Dermis blood vessel endothelial cell (primary cell): ENCODE data around the gene ACSL6. TPM values are rescaled to one million over a fixed set of nuclear protein-coding genes. Genes with fewer than 3 reads are reported as not detected.

Source experiments
- DNase-seq: peaks from one replicate; pipeline ENCODE4 v3.0.0; 2010
- total RNA-seq: library from RNA; depleted of rRNA; stranded (reverse); fragments of >200 nt; gene quantifications from 2 replicates; pipeline ENCODE4 v1.2.3, GENCODE V29; 2014

ACSL6 gene
- total RNA-seq, 1 donor from 2014 or later = 0.17 TPM

DNA sequence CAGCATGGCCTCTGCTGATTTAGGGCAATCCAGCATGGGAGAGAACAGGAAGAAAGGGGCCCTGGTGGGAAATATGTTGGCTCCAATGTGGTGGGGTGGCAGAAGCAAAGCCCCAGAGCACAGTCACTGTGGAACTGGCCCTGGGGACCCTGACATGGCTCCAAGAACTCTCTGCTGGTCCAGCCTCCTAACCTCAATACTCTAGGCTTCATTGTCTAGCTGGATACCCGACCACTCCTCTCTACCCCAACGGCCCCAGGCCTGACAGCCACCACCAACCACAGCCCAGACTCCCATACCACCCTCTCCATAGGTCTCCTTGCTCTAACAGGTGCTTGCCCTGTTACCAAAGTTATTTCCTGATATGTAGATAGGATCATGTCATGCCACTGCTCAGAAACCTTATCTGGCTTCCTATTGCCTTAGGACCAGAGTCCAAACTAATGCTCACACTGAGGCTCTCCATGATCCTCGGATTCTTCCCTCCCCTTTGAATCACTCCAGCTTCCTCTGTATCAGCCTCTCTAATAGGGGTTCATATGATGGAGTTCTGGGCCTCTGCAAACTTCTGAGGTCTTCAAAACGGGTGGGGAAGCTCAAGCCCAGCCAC lies 12.9 kb downstream of the ACSL6 start:
- DNase-seq = no peak

DNA sequence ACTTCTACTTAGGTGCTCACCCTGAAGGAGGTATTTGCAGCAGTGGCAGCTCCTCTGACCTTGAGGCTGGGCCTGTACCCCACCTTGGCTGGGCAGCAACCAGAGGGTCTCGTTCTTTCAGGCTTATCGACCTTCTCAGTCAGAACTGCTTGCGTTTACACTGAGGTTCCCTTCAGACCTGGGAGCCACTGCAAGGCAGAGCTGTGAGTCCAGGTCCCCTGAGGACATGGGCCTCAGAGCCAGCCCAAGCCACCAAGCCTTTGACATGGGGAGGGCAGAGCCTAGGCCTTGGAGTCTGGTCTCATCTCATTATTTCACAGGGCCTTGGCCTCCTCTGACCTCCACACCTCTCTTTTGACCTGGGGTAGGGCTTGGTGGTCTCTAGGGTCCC lies 13.7 kb downstream of the ACSL6 start:
- DNase-seq = no peak

DNA sequence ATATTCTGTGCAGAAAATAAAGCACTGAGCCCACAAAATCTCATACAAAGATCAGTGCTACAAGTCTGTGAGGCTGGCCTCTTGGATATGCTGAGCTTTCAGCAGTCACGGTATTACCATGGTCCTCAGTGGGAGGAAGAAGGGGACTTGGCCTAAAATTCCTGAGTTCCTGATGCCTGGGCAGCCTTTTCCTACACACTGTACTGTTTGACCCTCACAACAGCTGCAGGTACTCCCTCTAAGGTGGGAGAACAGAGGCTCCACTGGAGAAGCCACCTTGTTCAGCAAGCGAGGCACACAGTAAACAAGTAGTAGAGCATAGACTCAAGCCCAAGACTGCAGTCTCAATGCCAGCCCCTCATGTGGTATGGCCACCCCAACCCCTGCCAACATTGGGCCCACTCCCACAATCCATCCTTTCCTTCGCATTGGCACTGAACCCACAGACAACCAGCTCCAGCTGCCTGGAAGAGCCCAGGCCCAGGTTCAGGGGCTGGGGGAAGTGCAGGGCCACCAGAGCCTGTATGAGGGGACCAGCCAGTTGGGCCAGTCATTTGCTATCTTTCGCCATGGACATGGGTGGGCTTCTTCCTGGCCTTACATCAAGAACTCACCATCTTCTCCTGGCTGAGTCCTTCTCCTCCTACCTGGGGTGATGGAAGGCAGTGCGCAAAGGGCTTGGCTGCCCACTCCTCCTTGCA lies 14.3 kb downstream of the ACSL6 start:
- no peak for DNase-seq

DNA sequence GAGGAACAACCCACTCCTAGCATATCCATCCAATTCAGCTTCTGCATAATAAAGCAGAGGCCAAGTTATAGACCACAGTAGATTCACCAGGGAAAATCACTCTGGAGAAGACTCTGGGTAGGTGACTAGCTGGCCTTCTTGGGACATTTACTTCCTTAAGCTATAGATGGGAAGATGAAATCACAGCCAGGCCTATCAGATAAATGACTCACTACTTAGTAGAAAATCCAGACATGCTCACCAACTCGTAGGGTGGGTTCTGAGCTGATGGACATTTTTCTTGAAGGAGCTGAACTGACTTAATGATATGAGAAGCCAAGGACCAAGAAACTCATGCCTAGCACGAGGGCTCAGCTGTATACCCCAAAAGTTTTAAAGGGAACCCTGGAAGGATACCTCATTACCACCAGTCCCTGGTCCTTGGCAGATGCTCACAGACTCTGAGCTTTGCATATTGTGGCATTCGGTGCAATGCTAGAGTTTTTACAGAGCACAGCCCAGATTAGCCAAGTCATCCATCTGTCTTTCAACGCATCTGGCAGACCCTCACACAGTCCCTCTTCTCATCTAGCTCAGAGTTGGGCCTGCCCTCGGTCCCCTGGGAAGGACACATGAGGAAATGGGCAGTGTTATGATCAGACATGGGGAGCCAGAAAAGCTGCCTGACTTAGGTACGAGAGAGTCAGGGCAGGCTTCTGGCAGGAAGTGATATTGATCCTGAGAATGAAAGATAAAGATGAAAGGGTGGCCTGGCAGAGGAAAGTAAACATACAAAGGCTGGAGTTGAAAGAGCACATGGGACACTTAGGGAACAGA lies 15.0 kb downstream of the ACSL6 start:
- DNase-seq = peak; percentile 73

DNA sequence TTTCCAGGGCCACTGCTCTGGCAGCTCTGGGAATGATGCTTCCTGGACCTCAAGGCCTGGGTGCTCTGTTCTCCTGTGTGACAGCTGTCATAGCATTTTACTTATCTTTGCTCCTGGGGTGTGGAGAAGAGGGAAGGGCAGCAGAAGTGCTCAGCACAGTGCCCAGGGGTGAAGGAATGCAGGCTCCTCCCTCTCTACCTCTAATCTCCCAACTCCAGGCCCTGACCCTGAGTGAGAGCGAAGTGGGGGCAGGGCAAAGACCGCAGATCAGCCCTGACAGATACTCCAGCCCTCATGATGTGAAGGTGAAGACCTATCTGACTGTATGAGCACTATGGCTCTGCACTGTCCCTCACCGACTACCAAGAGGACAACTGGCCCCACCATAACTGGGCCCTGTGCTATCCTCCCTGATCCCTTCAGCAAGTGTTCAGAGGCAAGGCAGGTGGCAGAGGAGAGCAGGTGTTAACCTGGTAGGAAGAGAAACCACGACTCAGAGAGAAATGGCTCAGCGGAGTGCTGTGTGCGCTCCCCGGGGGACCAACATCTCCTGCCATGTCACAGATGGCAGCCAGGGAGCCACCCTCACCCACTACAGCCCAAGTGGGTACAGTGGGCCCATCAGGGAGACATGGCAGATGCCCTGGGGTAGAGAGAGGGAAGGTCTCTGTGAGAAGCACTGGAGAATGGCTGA lies 16.8 kb downstream of the ACSL6 start:
- no peak for DNase-seq

DNA sequence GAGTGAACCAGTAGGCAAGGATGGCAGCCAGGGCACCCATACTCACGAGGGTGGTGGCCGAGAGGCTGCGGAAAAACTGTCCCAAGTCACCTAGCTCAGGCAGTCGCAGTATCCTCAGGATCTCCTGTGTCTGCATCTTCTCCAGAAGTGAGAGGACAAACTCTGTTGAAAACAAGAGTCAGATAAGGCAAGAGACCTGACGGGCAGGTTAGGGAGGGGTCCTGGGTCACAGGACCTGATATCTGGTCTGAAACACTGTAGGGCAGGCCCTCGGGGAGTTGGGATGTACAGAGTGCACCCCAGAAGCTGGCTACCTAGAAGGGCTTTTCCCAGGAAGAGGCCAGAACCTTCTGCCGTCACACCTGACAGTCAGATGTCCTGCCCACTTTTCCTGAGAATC lies 17.4 kb downstream of the ACSL6 start:
- DNase-seq = no peak

GRCh38 chr5:131993676-131994075 lies 17.8 kb downstream of the ACSL6 start:
- no peak for DNase-seq

- no peak for DNase-seq
Measured at GRCh38 chr5:131992370-131992769, 19.1 kb downstream of the ACSL6 start.

GRCh38 chr5:131991593-131992324 lies 19.7 kb downstream of the ACSL6 start:
- DNase-seq = no peak

DNA sequence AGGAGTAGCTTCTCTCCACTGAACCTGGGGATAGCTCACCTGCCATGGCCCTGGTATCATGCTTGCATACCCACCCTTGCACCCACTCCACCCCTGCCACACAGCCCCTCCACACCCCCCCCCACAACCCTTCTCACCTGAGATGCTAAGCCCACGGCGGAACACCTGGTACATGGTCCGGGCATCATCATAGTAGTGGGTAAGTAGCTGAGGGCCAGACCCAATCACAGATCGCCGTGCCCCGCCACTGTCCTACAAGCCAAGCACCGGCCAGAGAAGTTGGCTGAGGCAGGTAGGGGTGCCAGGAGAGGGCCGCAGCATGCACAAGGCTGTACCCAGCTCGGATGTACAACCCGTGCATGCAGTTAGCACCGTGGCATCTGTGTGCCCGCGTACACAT lies 20.7 kb downstream of the ACSL6 start:
- DNase-seq = no peak

DNA sequence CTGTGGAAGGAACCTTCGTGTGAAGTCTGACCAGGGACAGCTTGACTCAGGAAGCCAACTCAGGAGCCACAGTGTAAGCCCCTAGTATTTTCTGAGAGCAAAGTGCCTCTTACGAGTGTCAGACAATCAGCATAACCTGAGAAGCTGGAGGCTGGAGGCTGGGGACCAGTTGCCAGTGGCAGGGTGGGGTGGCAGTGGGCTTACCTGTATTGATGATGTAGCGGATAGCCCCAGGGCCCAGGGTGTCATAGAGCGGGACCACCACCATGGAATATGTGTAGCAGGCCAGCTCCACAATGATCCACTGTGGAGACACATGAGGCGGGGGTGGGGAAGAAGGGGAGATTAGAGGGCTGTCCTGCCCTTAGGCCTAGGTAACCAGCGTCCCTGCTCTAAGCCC lies 22.9 kb downstream of the ACSL6 start:
- no peak for DNase-seq

GRCh38 chr5:131987251-131987650 lies 24.2 kb downstream of the ACSL6 start:
- DNase-seq = no peak

- DNase-seq = no peak
Measured at GRCh38 chr5:131986161-131986912, 25.1 kb downstream of the ACSL6 start.

- DNase-seq = no peak
Measured at GRCh38 chr5:131984956-131985665, 26.3 kb downstream of the ACSL6 start.

- DNase-seq = no peak
Measured at GRCh38 chr5:131983244-131983771, 28.1 kb downstream of the ACSL6 start.

DNA sequence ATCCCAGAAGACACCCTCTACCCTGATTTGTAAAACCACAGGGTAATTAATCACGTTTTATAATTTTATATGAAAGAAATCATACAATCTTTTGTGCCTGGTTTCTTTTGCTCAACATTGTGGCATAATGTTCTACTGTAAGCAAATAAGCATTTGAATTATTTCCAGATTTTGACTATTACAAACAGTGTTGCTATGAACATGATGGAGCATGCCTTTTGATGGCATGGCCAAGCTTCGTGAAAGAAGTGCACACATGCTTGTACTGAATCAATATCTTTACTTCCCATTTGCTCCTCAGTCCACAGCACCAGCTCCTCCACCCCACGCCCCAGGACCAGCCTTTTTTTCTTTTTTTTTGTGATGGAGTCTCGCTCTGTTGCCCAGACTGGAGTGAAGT lies 29.9 kb downstream of the ACSL6 start:
- DNase-seq = no peak

DNA sequence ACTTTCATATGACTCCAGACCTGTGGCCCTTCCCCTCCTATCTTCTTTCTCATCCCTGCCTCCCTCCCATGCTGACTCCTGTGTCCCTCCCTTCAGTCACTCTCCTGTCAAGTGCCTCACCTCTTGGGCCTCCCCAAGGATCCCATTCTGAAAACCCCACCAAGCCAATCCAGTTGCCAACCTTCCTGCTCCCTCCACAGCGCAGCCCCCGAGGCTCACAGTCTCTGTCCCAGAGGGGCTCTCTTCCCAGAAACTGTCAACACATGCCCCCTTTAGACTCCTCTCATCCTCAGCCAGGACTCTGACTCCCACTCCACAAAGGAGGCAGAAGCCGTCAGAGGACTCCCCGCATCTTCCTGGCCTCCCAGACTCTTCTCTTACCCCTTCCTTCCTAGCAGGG lies 30.8 kb downstream of the ACSL6 start:
- no peak for DNase-seq

- no peak for DNase-seq
Measured at GRCh38 chr5:131979816-131980215, 31.6 kb downstream of the ACSL6 start.

DNA sequence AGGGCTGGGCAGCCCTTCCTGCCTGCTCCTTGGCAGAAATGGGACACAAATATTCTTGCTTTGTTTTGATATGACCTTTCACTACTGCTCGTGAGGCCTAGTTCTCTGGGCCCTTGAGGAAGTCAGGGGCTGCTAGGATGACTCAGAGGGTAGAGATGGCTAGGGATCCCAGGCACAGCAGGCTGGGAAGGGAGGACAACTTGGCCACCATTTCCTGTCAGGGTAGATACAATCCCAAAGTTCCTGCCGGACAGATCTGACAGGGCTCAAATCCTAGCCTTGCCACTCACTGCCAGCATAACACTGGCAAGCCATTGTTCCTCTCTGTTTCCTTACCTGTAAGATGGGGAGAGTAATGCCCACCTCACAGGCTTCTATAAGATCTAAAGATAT lies 34.2 kb downstream of the ACSL6 start:
- peak; percentile 22 for DNase-seq

- no peak for DNase-seq
Measured at GRCh38 chr5:131976414-131977211, 34.8 kb downstream of the ACSL6 start.
